ENCODE measurements around the gene FHL1. TPM values are rescaled to one million over a fixed set of nuclear protein-coding genes. Genes with fewer than 3 reads are reported as not detected.
A peak's percentile ranks its signal among the peaks of the same experiment; 100 is the strongest.

Gene FHL1
- total RNA-seq, 4 donors from 2014 or later: 64.1 to 225 (median 86.5) TPM

GRCh38 chrX:136212557-136213111 lies 65.3 kb downstream of the FHL1 start:
- Histone ChIP-seq H3K4me1 (peaks cover 3% of the 10 kb centered on the region), H3K36me3 (peaks cover 8% of the 10 kb centered on the region), H3K27ac (no peak overlapping the region), H3K27me3 (no peaks in the 10 kb centered on the region), H3K4me3 (no peak overlapping the region), H3K9me3 (no peaks in the 10 kb centered on the region)
- WGBS: 80% methylated on average over 17 of the region's 17 CpGs
- no peak for TF ChIP-seq POLR2AphosphoS5 (IDR thresholded peaks at IDR 0.05)
- TF ChIP-seq CTCF (IDR thresholded peaks at IDR 0.05): no peak
- no peak for TF ChIP-seq POLR2A (IDR thresholded peaks at IDR 0.05)
- no peak for TF ChIP-seq EP300 (IDR thresholded peaks at IDR 0.05)
- no peak for DNase-seq (ENCODE audit: low spot score in 2 of 2)

GRCh38 chrX:136214551-136214950 lies 67.2 kb downstream of the FHL1 start:
- WGBS: 54% methylated on average over 7 of the region's 7 CpGs
- Histone ChIP-seq H3K4me3 (no peak overlapping the region), H3K27ac (no peak overlapping the region), H3K9me3 (no peaks in the 10 kb centered on the region), H3K36me3 (peaks cover 13% of the 10 kb centered on the region), H3K4me1 (peaks cover 2% of the 10 kb centered on the region), H3K27me3 (no peaks in the 10 kb centered on the region)
- TF ChIP-seq CTCF (IDR thresholded peaks at IDR 0.05) (no peak), EP300 (IDR thresholded peaks at IDR 0.05) (no peak), POLR2A (IDR thresholded peaks at IDR 0.05) (no peak)
- peak in 1 of 2 donors; percentile 61 for DNase-seq (ENCODE audit: low spot score in 2 of 2)

- H3K9me3 ChIP-seq: no peaks in the 10 kb centered on the region
- no peak for TF ChIP-seq POLR2A (IDR thresholded peaks at IDR 0.05)
- no peak for TF ChIP-seq EP300 (IDR thresholded peaks at IDR 0.05)
- TF ChIP-seq CTCF (IDR thresholded peaks at IDR 0.05): no peak
- TF ChIP-seq POLR2AphosphoS5 (IDR thresholded peaks at IDR 0.05): no peak
- peaks cover 20% of the 10 kb centered on the region for H3K36me3 ChIP-seq
- H3K27ac ChIP-seq: no peak overlapping the region
- H3K4me1 ChIP-seq: no peaks in the 10 kb centered on the region
- H3K4me3 ChIP-seq: no peak overlapping the region
- no peaks in the 10 kb centered on the region for H3K27me3 ChIP-seq
- DNase-seq (ENCODE audit: low spot score in 2 of 2): no peak
These were observed 68.2 kb downstream of the FHL1 start for GRCh38 chrX:136215559-136215958.

GRCh38 chrX:136219893-136220292 lies 72.6 kb downstream of the FHL1 start:
- TF ChIP-seq EP300 (IDR thresholded peaks at IDR 0.05): no peak
- WGBS: 86% methylated on average over 5 of the region's 5 CpGs
- H3K27ac ChIP-seq: no peak overlapping the region
- no peak overlapping the region for H3K4me3 ChIP-seq
- no peak for DNase-seq (ENCODE audit: low spot score in 2 of 2)
- no peaks in the 10 kb centered on the region for H3K9me3 ChIP-seq
- peaks cover 35% of the 10 kb centered on the region for H3K36me3 ChIP-seq
- H3K4me1 ChIP-seq: no peaks in the 10 kb centered on the region
- no peaks in the 10 kb centered on the region for H3K27me3 ChIP-seq

- Histone ChIP-seq H3K27me3 (no peaks in the 10 kb centered on the region), H3K9me3 (no peaks in the 10 kb centered on the region)
- WGBS: 74% methylated on average over 4 of the region's 4 CpGs
These were observed 73.2 kb downstream of the FHL1 start for GRCh38 chrX:136220540-136220939.

More at GRCh38 chrX:136220540-136220939, 73.2 kb downstream of the FHL1 start:
- no peak for DNase-seq (ENCODE audit: low spot score in 2 of 2)
- no peaks in the 10 kb centered on the region for H3K4me1 ChIP-seq
- no peak overlapping the region for H3K4me3 ChIP-seq
- H3K36me3 ChIP-seq: peaks cover 35% of the 10 kb centered on the region
- no peak for TF ChIP-seq EP300 (IDR thresholded peaks at IDR 0.05)
- no peak for TF ChIP-seq POLR2AphosphoS5 (IDR thresholded peaks at IDR 0.05)
- TF ChIP-seq CTCF (IDR thresholded peaks at IDR 0.05): no peak
- no peak for TF ChIP-seq POLR2A (IDR thresholded peaks at IDR 0.05)
- H3K27ac ChIP-seq: no peak overlapping the region

All from suprapubic skin (tissue), 4 donors.